ENCODE results near the gene TOGARAM2.
"Not testable (repeated sequence)": the region's sequence is repeated elsewhere in the genome, so short reads cannot be mapped to it uniquely, and the experiment has no call there.

TOGARAM2 gene

DNA sequence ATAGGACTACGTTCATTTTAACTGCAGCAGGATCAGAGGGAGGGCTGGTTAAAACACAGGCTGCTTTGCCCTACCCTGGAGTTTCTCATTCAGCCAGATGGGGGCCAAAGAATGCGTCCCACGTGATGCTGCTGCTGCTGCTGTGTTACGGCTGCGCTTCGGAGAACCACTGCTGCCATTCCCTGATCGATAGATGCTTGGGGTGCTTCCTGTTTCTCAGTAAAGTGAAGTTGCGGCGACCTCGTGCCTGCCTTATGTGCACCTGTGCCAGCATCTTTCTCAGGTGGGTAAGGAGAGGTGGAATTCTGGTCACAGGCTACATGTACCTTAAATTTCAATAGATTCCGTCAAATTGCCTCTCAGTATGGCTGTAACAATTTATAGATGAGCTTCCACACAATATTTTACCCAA, 24.7 kb upstream of the TOGARAM2 start:
- Histone ChIP-seq H3K9ac (ENCODE audit: low read length) (no peak overlapping the region), H3K27me3 (ENCODE audit: control insufficient read depth, insufficient read depth, low read length) (no peaks in the 10 kb centered on the region), H3K9me3 (ENCODE audit: control insufficient read depth, low read length) (no peaks in the 10 kb centered on the region), H3K4me3 (ENCODE audit: low read length) (no peak overlapping the region), H3K4me1 (ENCODE audit: control insufficient read depth, insufficient read depth, low read length) (peaks cover 17% of the 10 kb centered on the region), H3K36me3 (ENCODE audit: control insufficient read depth, insufficient read depth, low read length) (no peaks in the 10 kb centered on the region)

DNA sequence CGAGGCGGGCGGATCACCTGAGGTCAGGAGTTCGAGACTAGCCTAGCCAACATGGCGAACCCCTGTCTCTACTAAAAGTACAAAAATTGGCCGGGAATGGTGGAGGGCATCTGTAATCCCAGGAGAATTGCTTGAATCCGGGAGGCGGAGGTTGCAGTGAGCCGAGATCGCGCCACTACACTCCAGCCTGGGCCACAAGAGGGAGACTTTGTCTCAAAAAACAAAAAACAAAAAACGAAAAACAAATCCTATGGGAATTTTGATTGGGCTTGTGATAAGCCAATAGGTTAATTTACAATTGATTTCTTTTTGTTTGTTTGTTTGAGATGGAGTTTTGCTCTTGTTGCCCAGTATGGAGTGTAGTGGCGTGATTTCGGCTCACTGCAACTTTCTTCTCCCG, 24.2 kb upstream of the TOGARAM2 start:
- no peaks in the 10 kb centered on the region for H3K27me3 ChIP-seq (ENCODE audit: control insufficient read depth, insufficient read depth, low read length)
- H3K4me3 ChIP-seq (ENCODE audit: low read length), result no peak overlapping the region
- H3K36me3 ChIP-seq (ENCODE audit: control insufficient read depth, insufficient read depth, low read length), result no peaks in the 10 kb centered on the region
- H3K9me3 ChIP-seq (ENCODE audit: control insufficient read depth, low read length), result no peaks in the 10 kb centered on the region
- H3K9ac ChIP-seq (ENCODE audit: low read length), result no peak overlapping the region
- peaks cover 13% of the 10 kb centered on the region for H3K4me1 ChIP-seq (ENCODE audit: control insufficient read depth, insufficient read depth, low read length)

DNA sequence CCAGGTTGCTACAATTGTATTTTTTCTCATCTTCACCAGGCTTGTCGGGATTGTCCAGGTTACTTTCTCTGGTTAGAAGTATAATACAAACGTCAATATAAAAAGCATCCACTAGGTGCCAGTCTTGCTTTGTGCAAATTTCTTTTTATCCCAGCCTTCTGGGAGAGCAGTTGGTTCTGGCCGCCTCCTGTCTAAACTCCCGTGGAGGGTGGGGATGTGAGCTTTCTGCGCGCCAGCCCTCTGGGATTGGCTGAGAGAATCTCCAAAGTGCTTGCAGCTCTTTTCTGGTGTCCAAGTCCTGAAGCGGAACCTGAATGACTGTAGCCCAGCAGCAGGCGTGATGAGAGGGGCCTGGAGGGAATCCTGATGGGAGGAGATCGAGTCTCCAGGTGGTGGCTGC, 22.4 kb upstream of the TOGARAM2 start:
- no peaks in the 10 kb centered on the region for H3K9me3 ChIP-seq (ENCODE audit: control insufficient read depth, low read length)
- H3K27me3 ChIP-seq (ENCODE audit: control insufficient read depth, insufficient read depth, low read length), result no peaks in the 10 kb centered on the region
- H3K9ac ChIP-seq (ENCODE audit: low read length), result no peak overlapping the region
- peaks cover 4% of the 10 kb centered on the region for H3K4me1 ChIP-seq (ENCODE audit: control insufficient read depth, insufficient read depth, low read length)
- no peaks in the 10 kb centered on the region for H3K36me3 ChIP-seq (ENCODE audit: control insufficient read depth, insufficient read depth, low read length)
- H3K4me3 ChIP-seq (ENCODE audit: low read length), result no peak overlapping the region

DNA sequence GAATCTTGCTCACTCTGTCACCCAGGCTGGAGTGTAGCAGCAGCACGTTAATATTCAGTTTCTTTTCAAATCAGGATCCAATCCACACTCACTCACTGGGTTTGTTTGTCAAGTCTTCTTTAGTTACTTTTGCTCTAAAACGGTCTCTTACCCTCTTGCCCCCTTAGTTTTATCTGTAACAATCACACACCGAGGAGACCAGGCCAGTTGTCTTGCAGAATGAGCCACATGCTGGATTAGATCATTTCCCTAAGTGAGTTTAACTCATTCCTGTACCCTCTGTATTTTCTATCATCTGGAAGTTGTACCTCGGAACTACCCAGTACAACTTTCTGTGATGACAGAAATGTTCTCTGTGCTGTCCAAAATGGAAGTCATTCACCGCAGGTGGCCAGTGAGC, 20.7 kb upstream of the TOGARAM2 start:
- Histone ChIP-seq H3K9me3 (ENCODE audit: control insufficient read depth, low read length) (no peaks in the 10 kb centered on the region), H3K27me3 (ENCODE audit: control insufficient read depth, insufficient read depth, low read length) (no peaks in the 10 kb centered on the region), H3K4me3 (ENCODE audit: low read length) (no peak overlapping the region), H3K4me1 (ENCODE audit: control insufficient read depth, insufficient read depth, low read length) (peaks cover 4% of the 10 kb centered on the region), H3K9ac (ENCODE audit: low read length) (no peak overlapping the region), H3K36me3 (ENCODE audit: control insufficient read depth, insufficient read depth, low read length) (no peaks in the 10 kb centered on the region)

DNA sequence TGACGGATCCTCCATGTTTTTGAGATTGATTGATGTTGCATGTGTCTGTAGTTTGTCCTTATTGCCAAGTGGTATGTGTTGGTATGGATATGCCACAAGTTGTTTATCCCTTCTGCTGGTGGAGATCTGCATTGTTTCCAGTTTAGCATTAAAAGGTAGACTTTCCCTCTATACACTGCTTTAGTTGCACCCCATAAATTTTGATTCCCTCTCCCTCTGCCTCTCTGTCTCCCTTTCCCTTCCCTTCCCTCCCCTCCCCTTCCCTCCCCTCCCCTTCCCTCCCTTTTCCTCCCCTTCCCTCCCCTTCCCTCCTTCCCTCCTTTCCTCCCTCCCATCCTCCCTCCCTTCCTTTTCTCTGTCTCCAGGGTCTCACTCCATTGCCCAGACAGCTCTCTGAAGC, 18.6 kb upstream of the TOGARAM2 start:
- Histone ChIP-seq H3K9me3 (ENCODE audit: control insufficient read depth, low read length) (no peaks in the 10 kb centered on the region), H3K4me3 (ENCODE audit: low read length) (no peak overlapping the region)

DNA sequence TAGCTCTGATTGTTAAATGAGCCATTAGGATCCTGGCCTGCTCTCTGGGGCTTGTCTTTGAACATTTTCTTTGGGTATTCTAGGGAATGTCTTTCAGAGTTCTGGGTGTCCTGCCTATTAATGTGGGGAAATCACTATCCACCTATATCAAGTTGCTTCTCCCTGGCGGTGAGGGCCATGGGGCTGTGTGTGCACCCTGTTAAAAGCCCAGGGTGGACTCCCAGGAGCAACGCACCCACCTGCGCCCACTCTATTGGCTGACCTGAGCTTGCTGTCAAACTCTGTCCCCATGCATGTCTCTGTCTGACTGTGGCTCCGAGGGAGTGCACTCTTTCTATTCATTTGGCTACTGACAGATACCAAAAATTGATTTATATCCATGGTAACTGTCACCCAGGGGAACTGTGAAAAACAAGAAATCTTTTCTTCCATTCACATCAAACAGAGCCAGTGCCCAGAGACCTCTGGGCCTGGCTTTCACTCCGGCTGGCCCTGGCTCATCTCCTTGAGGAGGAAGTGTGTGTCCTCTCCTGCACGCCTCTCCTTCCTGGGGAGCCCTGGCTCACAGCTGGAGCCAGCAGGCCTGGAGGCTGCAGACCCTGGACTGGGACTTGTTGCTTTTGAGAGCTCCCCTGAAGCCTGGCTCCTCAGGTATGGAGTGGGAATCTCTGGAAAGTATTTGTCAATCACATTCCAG, 10.5 kb upstream of the TOGARAM2 start:
- Histone ChIP-seq H3K36me3 (ENCODE audit: control insufficient read depth, insufficient read depth, low read length) (no peaks in the 10 kb centered on the region), H3K27me3 (ENCODE audit: control insufficient read depth, insufficient read depth, low read length) (no peaks in the 10 kb centered on the region)

More for the DNA sequence above, 18.6 kb upstream of the TOGARAM2 start:
- Histone ChIP-seq H3K4me1 (ENCODE audit: control insufficient read depth, insufficient read depth, low read length) (peaks cover 4% of the 10 kb centered on the region), H3K9ac (ENCODE audit: low read length) (no peak overlapping the region), H3K27me3 (ENCODE audit: control insufficient read depth, insufficient read depth, low read length) (no peaks in the 10 kb centered on the region), H3K36me3 (ENCODE audit: control insufficient read depth, insufficient read depth, low read length) (no peaks in the 10 kb centered on the region)

DNA sequence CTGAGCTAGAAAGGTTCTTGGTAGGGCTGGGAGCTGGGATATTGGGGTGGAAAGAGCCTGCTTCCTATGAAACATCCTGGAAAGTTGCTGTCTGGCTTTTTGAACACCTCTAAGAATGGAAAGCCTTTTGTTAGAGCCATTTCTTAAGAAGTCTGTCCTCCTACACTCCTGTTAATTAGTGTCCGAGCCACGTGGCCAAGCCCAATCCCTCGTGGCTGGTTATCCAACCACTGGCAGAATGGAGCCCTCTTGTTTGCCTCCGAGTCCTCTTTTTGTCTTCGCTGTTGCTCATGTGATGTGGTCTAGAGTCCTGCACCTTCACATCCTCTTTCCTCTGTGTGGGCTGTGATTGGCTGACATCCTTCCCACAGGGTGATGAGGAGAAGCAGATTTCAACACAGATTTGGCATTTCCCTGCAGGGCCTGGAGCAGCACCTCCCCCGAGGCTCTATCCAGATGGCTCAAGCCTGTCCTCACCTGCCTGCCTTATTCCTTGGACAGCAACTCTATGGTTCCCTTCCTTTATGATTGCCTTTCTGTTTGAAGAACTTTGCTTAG, 8.2 kb upstream of the TOGARAM2 start:
- no peak overlapping the region for H3K4me3 ChIP-seq (ENCODE audit: low read length)
- H3K4me1 ChIP-seq (ENCODE audit: control insufficient read depth, insufficient read depth, low read length), result peaks cover 10% of the 10 kb centered on the region
- H3K36me3 ChIP-seq (ENCODE audit: control insufficient read depth, insufficient read depth, low read length), result no peaks in the 10 kb centered on the region
- no peak overlapping the region for H3K9ac ChIP-seq (ENCODE audit: low read length)
- no peaks in the 10 kb centered on the region for H3K27me3 ChIP-seq (ENCODE audit: control insufficient read depth, insufficient read depth, low read length)
- no peaks in the 10 kb centered on the region for H3K9me3 ChIP-seq (ENCODE audit: control insufficient read depth, low read length)

More for the DNA sequence above, 10.5 kb upstream of the TOGARAM2 start:
- Histone ChIP-seq H3K4me3 (ENCODE audit: low read length) (no peak overlapping the region), H3K4me1 (ENCODE audit: control insufficient read depth, insufficient read depth, low read length) (no peaks in the 10 kb centered on the region), H3K9ac (ENCODE audit: low read length) (no peak overlapping the region), H3K9me3 (ENCODE audit: control insufficient read depth, low read length) (no peaks in the 10 kb centered on the region)

DNA sequence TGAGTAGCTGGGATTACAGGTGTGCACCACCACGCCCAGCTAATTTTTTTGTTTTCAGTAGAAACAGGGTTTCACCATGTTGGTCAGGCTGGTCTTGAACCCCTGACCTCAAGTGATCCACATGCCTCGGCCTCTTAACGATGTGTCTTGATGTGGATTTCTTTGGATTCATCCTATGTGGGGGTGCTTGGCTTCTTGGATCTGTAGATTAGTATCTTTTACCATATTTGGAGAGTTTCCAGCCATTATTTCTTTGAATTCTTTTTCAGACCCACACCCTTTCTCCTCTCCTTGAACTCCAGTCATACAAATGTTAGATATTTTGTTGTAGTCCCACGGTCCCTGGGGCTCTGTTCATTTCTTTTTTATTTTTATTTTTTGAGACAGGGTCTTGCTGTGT, 6.8 kb upstream of the TOGARAM2 start:
- no peaks in the 10 kb centered on the region for H3K27me3 ChIP-seq (ENCODE audit: control insufficient read depth, insufficient read depth, low read length)
- H3K9me3 ChIP-seq (ENCODE audit: control insufficient read depth, low read length), result no peaks in the 10 kb centered on the region
- H3K9ac ChIP-seq (ENCODE audit: low read length), result no peak overlapping the region
- no peaks in the 10 kb centered on the region for H3K36me3 ChIP-seq (ENCODE audit: control insufficient read depth, insufficient read depth, low read length)
- H3K4me1 ChIP-seq (ENCODE audit: control insufficient read depth, insufficient read depth, low read length), result peaks cover 10% of the 10 kb centered on the region
- H3K4me3 ChIP-seq (ENCODE audit: low read length), result no peak overlapping the region

DNA sequence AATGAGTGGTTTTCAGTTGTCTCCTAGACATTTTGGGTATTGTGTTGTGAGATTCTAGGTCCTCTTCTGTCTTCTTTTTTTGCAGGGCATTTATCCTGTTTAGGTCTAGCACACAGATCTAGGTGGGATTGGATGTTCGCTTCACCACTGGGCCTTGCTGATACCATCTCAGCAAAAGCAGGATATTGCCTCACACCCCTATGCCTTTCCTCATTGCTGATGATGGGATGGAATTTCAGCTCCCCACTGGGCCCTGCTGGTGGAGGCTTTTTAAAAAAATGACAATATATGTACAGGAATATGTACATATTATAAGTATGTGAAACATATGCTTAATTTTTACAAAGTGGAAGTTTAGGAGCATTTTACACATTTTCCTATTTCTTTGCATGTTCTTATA, 5.4 kb upstream of the TOGARAM2 start:
- Histone ChIP-seq H3K4me1 (ENCODE audit: control insufficient read depth, insufficient read depth, low read length) (peaks cover 18% of the 10 kb centered on the region), H3K4me3 (ENCODE audit: low read length) (no peak overlapping the region), H3K9ac (ENCODE audit: low read length) (no peak overlapping the region), H3K9me3 (ENCODE audit: control insufficient read depth, low read length) (no peaks in the 10 kb centered on the region), H3K27me3 (ENCODE audit: control insufficient read depth, insufficient read depth, low read length) (no peaks in the 10 kb centered on the region), H3K36me3 (ENCODE audit: control insufficient read depth, insufficient read depth, low read length) (no peaks in the 10 kb centered on the region)

DNA sequence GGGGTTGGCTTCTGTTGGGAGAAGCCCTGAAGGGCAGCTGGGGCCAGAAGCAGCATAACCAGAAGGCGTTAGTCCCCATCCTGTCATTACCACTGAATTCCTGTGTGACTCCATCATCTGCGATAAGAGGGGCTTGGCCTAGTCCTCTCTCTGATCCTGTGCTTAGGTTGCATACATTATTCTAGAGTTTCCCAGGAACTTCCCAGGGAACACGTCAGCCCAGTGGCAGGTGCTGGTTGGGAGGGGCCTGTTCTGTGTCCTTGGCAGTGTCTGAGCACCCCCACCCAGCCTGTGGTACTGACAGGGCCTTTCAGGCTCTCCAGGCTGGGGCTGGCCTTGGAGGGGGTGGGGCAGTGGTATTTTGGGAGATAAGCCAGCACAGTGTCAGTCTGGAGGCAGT, 4.5 kb upstream of the TOGARAM2 start:
- Histone ChIP-seq H3K9ac (ENCODE audit: low read length) (no peak overlapping the region), H3K27me3 (ENCODE audit: control insufficient read depth, insufficient read depth, low read length) (no peaks in the 10 kb centered on the region), H3K36me3 (ENCODE audit: control insufficient read depth, insufficient read depth, low read length) (no peaks in the 10 kb centered on the region), H3K9me3 (ENCODE audit: control insufficient read depth, low read length) (no peaks in the 10 kb centered on the region), H3K4me3 (ENCODE audit: low read length) (no peak overlapping the region), H3K4me1 (ENCODE audit: control insufficient read depth, insufficient read depth, low read length) (peaks cover 27% of the 10 kb centered on the region)

DNA sequence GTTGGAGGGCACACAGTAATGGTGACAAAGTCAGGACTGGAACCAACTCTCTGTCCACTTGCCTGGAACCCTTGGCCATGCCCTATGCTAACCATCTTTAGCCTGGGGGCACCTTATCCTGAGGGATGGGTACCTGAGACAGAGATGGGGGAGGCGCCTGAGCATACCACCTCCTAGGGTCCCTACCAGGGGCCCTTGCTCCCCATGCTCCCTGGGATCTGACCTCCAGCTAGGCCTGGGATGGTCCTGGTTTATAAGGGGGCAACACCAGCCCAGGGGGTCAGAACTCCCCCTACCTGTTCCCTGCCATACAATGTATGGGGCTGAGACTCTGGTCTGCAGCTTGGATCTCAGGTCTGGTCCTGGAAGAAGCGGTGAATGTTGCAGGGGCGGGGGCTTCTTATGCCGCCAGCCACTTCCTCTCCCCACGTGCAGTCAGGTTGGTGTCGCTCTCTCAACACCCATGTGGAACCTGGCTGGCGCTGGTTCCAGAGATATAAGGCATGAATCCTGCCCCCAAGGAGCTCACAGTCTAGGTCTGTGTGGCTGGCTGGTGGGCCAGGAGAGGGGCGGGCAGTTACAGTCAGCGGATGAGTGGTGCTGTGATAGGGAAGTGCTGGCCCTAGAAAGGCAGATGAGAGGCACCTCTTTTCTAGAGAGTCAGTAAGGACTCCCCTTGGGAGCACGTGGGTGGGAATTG, 3.8 kb upstream of the TOGARAM2 start:
- Histone ChIP-seq H3K27me3 (ENCODE audit: control insufficient read depth, insufficient read depth, low read length) (no peaks in the 10 kb centered on the region), H3K4me3 (ENCODE audit: low read length) (no peak overlapping the region), H3K4me1 (ENCODE audit: control insufficient read depth, insufficient read depth, low read length) (peaks cover 35% of the 10 kb centered on the region), H3K9me3 (ENCODE audit: control insufficient read depth, low read length) (no peaks in the 10 kb centered on the region), H3K36me3 (ENCODE audit: control insufficient read depth, insufficient read depth, low read length) (no peaks in the 10 kb centered on the region), H3K9ac (ENCODE audit: low read length) (no peak overlapping the region)

DNA sequence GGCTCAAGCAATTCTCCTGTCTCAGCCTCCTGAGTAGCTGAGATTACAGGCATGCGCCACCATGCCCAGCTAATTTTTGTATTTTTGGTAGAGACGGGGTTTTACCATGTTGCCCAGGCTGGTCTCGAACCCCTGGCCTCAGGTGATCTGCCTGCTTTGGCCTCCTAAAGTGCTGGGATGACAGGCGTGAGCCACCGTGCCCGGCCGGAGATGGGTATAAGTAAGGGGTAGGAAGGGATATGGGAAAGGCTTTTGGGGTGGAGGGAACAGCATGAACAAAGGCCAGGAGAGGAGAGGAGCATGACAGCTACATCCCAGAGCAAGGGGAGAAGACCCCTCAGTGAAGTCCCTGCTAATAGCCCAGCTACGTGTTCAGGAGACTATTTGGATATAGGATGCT, 3.1 kb upstream of the TOGARAM2 start:
- not testable (repeated sequence) for H3K9me3 ChIP-seq (ENCODE audit: control insufficient read depth, low read length); H3K4me3 ChIP-seq (ENCODE audit: low read length); H3K36me3 ChIP-seq (ENCODE audit: control insufficient read depth, insufficient read depth, low read length); H3K9ac ChIP-seq (ENCODE audit: low read length); H3K27me3 ChIP-seq (ENCODE audit: control insufficient read depth, insufficient read depth, low read length)
- peaks cover 35% of the 10 kb centered on the region for H3K4me1 ChIP-seq (ENCODE audit: control insufficient read depth, insufficient read depth, low read length)

Data from mucosa of stomach (tissue), 1 donor.